NCI-H1930 (cell line): Measurements from ENCODE around the gene MICAL3.
A peak's percentile ranks its signal among the peaks of the same experiment; 100 is the strongest.

Source experiments
- DNase-seq, 2 experiments: peaks; one replicate each; lab custom pipeline; 2025; lab: John Stamatoyannopoulos, UW

Gene MICAL3

GRCh38 chr22:17844150-17844549 lies 180.2 kb downstream of the MICAL3 start:
- DNase-seq, result no peak

- no peak for DNase-seq
Measured at GRCh38 chr22:17842386-17842785, 182.0 kb downstream of the MICAL3 start.

GRCh38 chr22:17841836-17842235 lies 182.5 kb downstream of the MICAL3 start:
- DNase-seq, result no peak

- DNase-seq, result no peak
Measured at GRCh38 chr22:17838180-17838865, 186.0 kb downstream of the MICAL3 start.

GRCh38 chr22:17836992-17837742 lies 187.2 kb downstream of the MICAL3 start:
- no peak for DNase-seq

DNA sequence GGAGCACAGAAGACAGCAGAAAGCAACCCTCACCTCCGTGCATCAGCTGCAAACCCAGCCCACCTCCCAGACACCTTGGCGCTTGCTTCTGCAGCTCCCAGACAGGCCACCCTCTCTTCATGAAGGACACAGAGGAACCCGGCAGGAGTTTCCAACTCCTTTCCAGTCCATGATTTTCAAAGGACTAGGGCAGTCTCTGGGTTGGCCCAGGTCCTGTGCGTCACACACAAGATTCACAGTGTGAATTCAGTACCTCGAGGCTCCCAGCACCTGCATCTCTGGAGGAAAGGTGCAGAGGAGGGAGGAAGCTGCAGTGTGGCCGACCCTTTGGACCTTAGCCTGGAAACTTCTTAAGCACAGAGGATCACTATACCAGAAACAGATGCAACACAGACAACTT lies 189.1 kb downstream of the MICAL3 start:
- no peak for DNase-seq

- no peak for DNase-seq
Measured at GRCh38 chr22:17833489-17833888, 190.9 kb downstream of the MICAL3 start.

- no peak for DNase-seq
Measured at GRCh38 chr22:17832665-17833064, 191.7 kb downstream of the MICAL3 start.

DNA sequence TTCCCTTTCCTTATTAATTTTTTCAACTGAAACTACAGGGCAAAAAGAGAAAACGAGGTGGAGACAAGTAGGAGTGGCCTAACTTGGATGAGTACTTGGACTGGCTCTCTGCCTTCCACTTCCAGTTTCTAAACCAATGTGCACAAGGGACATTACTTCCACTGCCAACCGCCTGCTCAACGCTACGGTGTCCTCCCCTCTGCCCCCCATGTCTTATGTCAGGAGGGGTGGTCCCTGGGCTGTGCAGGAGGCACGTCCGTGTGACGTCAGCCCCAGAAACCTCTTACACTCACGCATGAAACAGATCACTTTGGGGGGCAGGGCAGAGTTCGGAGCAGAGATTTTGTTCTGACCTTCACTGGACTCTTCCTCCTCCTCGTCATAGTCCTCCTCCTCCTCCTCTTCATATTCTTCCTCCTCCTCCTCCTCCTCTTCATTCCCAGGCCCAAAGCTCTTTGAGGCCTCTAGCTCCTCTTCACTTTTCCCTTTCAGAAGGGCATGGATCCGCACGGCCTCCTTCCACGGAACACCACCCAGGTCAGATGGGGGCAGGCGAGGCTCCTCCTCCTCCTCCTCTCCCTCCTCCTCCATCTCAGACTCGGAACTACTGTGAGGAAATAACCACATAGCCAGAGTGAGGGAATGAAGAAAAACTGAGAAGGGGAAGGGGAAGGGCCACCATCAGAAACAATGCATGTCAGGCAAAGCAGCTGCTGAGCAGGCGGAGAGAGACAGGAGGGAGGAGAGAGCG lies 192.7 kb downstream of the MICAL3 start:
- no peak for DNase-seq

GRCh38 chr22:17830043-17830961 lies 194.1 kb downstream of the MICAL3 start:
- DNase-seq, result peak; percentile 54 to 61

DNA sequence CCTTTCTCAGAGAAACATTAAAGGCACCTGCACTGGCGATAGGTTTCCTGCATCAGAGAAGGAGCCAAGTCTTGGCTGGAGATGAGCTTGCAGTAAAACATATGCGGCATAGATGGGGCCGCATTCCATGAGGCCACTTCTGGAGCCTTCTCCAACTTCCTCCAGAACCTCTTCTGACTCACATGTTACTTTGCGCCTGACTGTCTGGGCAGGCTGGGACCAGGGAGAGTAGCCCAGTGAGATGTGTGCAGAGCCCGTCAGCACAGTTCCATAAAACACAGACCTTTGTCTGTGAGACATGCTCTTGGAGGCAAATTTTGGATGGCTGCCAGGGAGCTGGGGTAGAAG lies 194.7 kb downstream of the MICAL3 start:
- DNase-seq, result no peak

GRCh38 chr22:17828502-17829080 lies 195.8 kb downstream of the MICAL3 start:
- no peak for DNase-seq

DNA sequence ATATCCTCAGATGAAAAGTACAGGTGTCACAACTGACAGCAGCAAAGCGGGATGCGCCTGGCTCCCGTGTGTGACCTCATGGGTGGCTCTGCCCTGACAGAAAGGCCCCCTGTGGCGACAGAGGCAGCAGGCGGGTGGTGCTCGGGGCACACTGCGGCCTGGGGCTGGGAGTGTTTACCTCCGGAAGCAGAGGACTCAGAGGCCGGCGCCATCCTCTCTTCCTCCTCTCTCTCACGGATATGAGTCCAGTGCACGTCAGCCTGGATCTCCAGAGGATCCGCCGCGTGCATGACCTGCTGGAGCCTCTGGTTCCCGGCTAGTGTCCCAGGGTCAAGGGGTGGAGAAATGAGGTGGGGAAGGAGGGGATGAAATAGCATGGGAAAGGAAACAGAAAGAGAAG lies 196.9 kb downstream of the MICAL3 start:
- no peak for DNase-seq

DNA sequence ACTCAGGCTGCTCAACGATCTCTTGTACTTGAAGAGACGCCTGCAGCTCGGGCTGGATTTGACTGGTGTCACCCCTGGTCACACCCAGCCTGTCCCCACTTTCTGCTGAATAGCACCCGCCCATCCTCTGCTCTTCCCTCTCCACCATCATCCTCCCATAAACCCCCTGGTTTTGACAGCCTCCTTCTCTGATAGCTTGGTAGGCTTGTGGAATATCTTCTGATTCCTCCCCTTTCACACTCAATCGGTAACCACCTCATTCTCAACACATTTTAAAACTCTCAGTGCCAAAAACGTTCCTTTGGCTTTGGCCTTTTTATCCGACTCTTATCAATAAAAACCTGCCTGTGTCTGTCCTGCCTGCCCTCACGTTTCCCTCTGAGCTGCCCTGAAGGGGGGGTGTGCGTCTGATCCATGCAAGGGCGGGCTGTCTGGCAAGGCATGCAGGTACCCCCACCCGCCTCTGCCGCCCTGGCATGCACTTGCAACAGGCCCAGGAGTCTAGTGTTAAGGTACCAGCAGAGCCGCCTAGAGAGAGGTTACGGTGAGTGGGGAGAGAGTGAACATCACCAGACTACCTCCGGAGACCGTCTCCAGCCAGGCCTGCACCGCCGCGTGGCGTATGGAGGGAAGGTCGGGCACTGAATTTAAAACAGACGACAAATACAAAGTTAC lies 198.3 kb downstream of the MICAL3 start:
- DNase-seq, result no peak

DNA sequence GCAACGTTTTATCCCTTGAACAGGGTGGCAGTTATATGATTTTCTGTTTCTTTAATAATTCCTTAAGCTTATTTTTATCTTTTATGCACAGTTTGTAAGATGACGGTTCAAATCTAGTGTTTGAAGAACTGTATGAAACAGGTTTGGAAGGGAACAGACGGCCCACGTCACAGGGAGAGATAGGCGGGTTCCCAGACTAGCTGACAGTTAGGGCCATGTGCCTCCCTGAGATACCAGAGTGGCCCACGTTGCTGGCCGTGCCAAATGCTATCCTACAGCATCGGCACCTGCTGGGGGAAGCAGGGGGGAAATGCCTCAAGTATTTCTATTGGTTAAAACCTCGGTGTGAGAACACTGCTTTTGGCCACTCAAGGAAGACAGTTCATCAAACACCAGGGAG lies 199.9 kb downstream of the MICAL3 start:
- DNase-seq, result no peak

DNA sequence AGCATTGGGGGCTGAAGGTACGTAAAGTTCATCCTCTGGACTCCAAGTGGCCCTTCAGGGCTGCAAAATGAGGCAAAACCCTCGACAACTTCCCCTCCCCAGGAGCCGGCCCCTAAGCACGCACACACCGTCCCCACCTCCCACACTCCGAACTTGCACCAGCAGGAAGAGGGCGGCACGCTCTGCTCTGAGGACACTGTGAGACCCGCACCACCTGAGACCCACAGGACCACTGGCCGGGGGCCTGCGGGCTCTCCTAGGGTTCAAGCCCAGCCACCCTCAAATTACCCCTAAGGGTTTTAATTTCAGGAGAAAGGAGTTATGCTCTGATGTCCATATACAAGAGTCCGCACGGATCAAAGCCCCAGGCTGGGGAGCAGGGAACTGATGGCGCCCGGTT lies 200.4 kb downstream of the MICAL3 start:
- no peak for DNase-seq

- DNase-seq, result no peak
Measured at GRCh38 chr22:17823226-17823625, 201.1 kb downstream of the MICAL3 start.

DNA sequence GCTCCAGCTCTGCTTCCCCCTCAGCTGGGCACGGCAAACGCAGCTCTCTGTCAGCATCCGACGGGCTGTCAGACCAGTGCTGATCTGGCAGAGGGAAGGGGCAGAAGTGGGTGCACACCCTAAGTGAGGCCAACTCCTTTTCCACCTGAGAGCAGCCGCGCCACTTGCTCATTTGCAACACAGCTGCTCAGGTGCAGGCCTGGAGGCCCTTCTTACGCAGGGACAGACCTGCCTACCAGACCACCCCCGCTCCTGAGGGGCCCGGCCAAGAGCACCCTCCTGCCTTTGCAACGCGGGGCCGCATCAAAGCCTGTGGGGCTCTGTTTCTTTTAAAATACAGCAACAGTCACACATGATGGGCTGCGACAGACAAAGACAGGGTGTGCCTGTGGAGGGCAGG lies 202.3 kb downstream of the MICAL3 start:
- no peak for DNase-seq

- DNase-seq, result no peak
Measured at GRCh38 chr22:17820879-17821439, 203.4 kb downstream of the MICAL3 start.

DNA sequence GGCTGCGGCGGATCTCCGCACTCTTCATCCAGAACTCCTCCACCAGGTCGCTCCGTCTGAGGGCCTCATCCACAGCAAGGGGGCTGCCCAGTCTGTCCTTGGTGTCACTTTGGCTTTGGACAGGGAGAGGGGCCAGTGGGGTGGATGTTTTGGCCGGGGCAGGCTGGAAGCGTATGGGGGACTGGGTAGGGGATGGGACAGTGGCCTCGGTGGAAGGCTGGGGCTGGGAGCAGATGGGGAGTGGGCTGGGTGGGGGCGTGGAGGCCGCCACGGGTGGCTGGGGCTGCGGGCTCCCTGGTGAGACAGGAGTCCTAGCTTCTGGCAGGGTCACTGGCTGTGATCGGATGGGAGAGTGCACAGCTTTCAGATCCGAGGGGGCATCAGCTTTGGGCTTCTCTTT lies 205.7 kb downstream of the MICAL3 start:
- DNase-seq, result no peak

DNA sequence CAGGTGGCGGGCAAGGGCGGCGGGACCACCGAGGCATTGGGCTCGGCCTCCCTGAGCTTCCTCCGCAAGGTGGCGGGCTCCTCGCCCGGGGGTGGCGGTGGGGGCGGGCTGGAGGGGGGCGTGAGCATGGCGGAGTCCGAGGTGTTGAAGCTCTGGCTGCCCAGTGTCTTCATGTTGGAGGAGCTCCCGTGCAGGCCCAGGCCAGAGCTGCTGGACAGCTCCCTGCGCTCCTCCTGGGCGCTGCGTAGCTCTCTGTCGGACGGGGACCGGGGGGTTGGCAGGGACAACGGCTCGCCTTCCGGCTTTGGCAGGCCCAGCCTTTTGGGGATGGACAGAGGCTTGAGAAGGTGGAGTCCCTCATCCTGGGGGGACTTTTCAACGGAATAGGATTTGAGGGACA lies 206.2 kb downstream of the MICAL3 start:
- DNase-seq, result no peak
